Measurements from ENCODE around the gene DHX58.

GRCh38 chr17:42133461-42134041 is 21.0 kb upstream of the DHX58 start:
- TF ChIP-seq CTCF (IDR thresholded peaks at IDR 0.05) (no peak), EZH2 (IDR thresholded peaks at IDR 0.05; ENCODE audit: borderline replicate concordance, insufficient read depth, low read depth, low read length, poor library complexity, severe bottlenecking) (no peak)
